Gastrocnemius medialis (tissue), 4 donors: ENCODE results near the gene PIWIL4. TPM values are rescaled to one million over a fixed set of nuclear protein-coding genes. Genes with fewer than 3 reads are reported as not detected.

Experiments
- ATAC-seq, 2 donors: fragments of 150-250 bp; one replicate each; pipeline ENCODE4 v1.9.1; 2016
- DNase-seq, 2 donors: peaks; one replicate each; pipeline ENCODE4 v3.0.0-alpha.2; 2019
- H3K27ac ChIP-seq, 4 donors: fragments of 200-600 bp; sonication (generic); 1 replicate in 1 of 4; 2 replicates in 3 of 4; pipeline ENCODE4 v1.5.1; 2016 to 2018; ENCODE audit warnings: mild to moderate bottlenecking in 2 of 4, moderate library complexity in 1 of 4
- H3K27me3 ChIP-seq, 3 donors: fragments of 200-600 bp; sonication (generic) in 2 of 3; 1 replicate in 1 of 3; 2 replicates in 2 of 3; pipeline versions ENCODE4 v1.5.1 to v1.6.0; 2016 to 2019; ENCODE audit warnings: mild to moderate bottlenecking in 1 of 3, moderate library complexity in 1 of 3
- H3K36me3 ChIP-seq, 2 donors: fragments of 200-600 bp; sonication (generic) in 1 of 2; one replicate each; pipeline ENCODE4 v1.5.1; 2017 to 2018
- H3K4me1 ChIP-seq, 2 donors: fragments of 200-600 bp; sonication (generic) in 1 of 2; one replicate each; pipeline ENCODE4 v1.5.1; 2016 to 2017; ENCODE audit warnings: mild to moderate bottlenecking in 2 of 2
- H3K4me3 ChIP-seq, 4 donors: fragments of 200-600 bp; sonication (generic) in 3 of 4; 1 replicate in 1 of 4; 2 replicates in 3 of 4; pipeline ENCODE4 v1.5.1; 2016 to 2019; ENCODE audit warnings: mild to moderate bottlenecking in 2 of 4
- H3K9me3 ChIP-seq, 3 donors: fragments of 200-600 bp; sonication (generic) in 2 of 3; 1 replicate in 1 of 3; 2 replicates in 2 of 3; pipeline ENCODE4 v1.5.1; 2016 to 2019
- POLR2A ChIP-seq, 2 donors: fragments of 450-650 bp; IDR thresholded peaks; one replicate each; pipeline ENCODE4 v1.6.1; 2017; ENCODE audit warnings: antibody characterized with exemption in 2 of 2, mild to moderate bottlenecking in 2 of 2, moderate library complexity in 2 of 2
- in situ Hi-C, 4 donors: fragments of 200-750 bp; cut with MboI; loops; one replicate each; pipeline versions ENCODE4 v1.15.0 to v1.8.0; 2017; ENCODE audit warnings: low sequenced_read_pairs in 4 of 4
- intact Hi-C: fragments of 100-400 bp; cut with DNase I; formaldehyde crosslinking; loops from one replicate; pipeline ENCODE4 v1.15.1; 2023; ENCODE audit warnings: low total_unique reads
- total RNA-seq, 4 donors: library from RNA; depleted of rRNA; stranded (reverse); fragments of >200 nt; gene quantifications; one replicate each; pipeline versions ENCODE4 v1.1.0 to v1.2.3, GENCODE V29; 2016
- TF ChIP-seq, protein P1 (sequence below), 5 experiments: fragments of 450-650 bp in 3 of 5; fragments of 200-600 bp in 2 of 5; sonication (generic) in 2 of 5; IDR thresholded peaks in 4 of 5; conservative IDR thresholded peaks in 1 of 5; 1 replicate in 4 of 5; 2 replicates in 1 of 5; pipeline ENCODE4 v1.5.1; 2016 to 2019; ENCODE audit warnings: antibody characterized with exemption in 5 of 5, mild to moderate bottlenecking in 3 of 5, moderate library complexity in 3 of 5

Gene PIWIL4
- total RNA-seq, 4 donors from 2014 or later, result 0.70 to 2.1 (median 1.3) TPM

GRCh38 chr11:94648789-94649188 is 81.6 kb downstream of the PIWIL4 start:
- DNase-seq (no peak), ATAC-seq (no peak)
- Histone ChIP-seq H3K4me1 (peaks cover 12 to 14% of the 10 kb centered on the region in 2 donors), H3K9me3 (no peaks in the 10 kb centered on the region), H3K27ac (no peak overlapping the region), H3K36me3 (no peaks in the 10 kb centered on the region), H3K4me3 (no peak overlapping the region), H3K27me3 (no peaks in the 10 kb centered on the region)
- intact Hi-C loops (no loop called here), in situ Hi-C loops (no loop called here)
- TF ChIP-seq POLR2A (IDR thresholded peaks at IDR 0.05), result no peak
- TF ChIP-seq, protein P1, sequence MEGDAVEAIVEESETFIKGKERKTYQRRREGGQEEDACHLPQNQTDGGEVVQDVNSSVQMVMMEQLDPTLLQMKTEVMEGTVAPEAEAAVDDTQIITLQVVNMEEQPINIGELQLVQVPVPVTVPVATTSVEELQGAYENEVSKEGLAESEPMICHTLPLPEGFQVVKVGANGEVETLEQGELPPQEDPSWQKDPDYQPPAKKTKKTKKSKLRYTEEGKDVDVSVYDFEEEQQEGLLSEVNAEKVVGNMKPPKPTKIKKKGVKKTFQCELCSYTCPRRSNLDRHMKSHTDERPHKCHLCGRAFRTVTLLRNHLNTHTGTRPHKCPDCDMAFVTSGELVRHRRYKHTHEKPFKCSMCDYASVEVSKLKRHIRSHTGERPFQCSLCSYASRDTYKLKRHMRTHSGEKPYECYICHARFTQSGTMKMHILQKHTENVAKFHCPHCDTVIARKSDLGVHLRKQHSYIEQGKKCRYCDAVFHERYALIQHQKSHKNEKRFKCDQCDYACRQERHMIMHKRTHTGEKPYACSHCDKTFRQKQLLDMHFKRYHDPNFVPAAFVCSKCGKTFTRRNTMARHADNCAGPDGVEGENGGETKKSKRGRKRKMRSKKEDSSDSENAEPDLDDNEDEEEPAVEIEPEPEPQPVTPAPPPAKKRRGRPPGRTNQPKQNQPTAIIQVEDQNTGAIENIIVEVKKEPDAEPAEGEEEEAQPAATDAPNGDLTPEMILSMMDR (IDR thresholded peaks at IDR 0.05 in 4 of 5, conservative IDR thresholded peaks at IDR 0.05 in 1 of 5), result no peak

DNA sequence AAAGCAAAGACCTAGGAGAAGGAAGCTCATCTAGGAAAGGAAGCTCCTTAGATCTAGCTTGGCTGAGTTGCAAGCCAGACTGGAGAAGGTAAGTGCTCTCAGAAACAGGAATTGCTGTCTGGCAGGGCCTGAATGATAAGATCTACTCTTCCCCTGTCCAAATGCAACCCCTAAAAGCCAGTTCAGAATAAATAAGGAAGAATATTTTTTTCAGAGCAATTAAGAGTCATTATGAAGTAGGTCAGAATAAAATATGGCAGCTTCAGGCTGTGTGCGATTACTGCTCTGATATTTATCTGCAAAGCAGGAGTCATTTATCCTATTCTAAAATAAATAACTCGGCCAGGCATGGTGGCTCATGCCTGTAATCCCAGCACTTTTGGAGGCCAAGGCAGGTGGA is 82.1 kb downstream of the PIWIL4 start:
- Histone ChIP-seq H3K4me1 (peaks cover 12 to 14% of the 10 kb centered on the region in 2 donors), H3K36me3 (no peaks in the 10 kb centered on the region), H3K9me3 (no peaks in the 10 kb centered on the region), H3K4me3 (no peak overlapping the region), H3K27ac (no peak overlapping the region), H3K27me3 (no peaks in the 10 kb centered on the region)
- DNase-seq (no peak), ATAC-seq (no peak)
- intact Hi-C loops (no loop called here), in situ Hi-C loops (no loop called here)
- TF ChIP-seq POLR2A (IDR thresholded peaks at IDR 0.05), result no peak
- TF ChIP-seq, protein P1 (IDR thresholded peaks at IDR 0.05 in 4 of 5, conservative IDR thresholded peaks at IDR 0.05 in 1 of 5), result no peak

DNA sequence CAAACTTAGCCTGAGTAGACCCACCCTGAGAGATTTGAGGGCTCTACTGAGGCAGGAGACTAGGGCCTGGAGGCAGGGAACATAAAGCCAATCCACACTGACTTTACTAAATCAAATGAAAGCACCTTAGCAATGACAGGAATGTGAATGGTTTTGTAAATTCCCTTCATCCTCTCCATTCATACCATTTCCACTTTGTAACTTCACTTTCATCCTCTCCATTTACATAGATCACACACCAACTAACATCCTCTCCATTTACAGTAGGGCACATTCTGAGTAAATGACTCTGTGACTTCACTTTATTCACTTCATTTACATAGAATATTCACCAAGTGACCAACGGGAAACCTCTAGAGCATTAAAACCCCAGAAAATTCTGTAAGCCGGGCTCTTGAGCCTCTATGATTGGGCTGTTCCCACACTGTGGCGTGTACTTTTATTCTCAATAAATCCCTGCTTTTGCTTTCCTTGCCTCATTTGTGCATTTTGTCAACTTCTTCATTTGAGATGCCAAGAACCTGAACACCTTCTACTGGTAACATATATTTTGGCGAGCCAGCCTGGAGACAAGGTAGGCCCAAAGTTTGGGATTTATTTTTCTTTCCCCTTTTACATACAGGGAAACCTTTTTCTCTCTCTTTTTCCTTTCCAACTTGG is 82.9 kb downstream of the PIWIL4 start:
- intact Hi-C loops (no loop called here), in situ Hi-C loops (no loop called here)
- TF ChIP-seq, protein P1 (IDR thresholded peaks at IDR 0.05 in 4 of 5, conservative IDR thresholded peaks at IDR 0.05 in 1 of 5), result no peak
- TF ChIP-seq POLR2A (IDR thresholded peaks at IDR 0.05), result no peak

DNA sequence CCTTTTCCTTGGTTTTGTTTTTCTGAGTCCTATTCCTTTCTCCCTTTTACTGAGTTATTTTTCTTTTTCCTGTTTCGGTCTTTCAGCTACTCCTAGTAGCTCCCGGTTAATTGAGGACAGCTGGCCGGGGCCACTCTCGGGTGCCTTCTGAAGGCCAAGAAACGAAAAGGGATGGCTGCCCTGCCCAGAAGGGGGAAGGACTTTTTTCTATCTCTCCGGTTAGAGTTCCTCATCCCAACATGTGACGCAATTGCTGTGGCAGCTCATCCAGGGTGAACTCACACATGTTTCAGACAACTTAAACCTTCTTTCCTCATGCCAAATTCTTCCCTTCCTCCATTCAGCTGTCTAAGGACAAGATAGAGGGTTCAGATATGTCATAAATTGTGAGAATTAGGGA is 83.6 kb downstream of the PIWIL4 start:
- H3K36me3 ChIP-seq, result no peaks in the 10 kb centered on the region
- intact Hi-C loops, result no loop called here
- no peaks in the 10 kb centered on the region for H3K9me3 ChIP-seq
- H3K27me3 ChIP-seq, result no peaks in the 10 kb centered on the region
- no peak for TF ChIP-seq POLR2A (IDR thresholded peaks at IDR 0.05)
- TF ChIP-seq, protein P1 (IDR thresholded peaks at IDR 0.05 in 4 of 5, conservative IDR thresholded peaks at IDR 0.05 in 1 of 5), result no peak
- ATAC-seq, result peak; percentile 79 to 86
- H3K27ac ChIP-seq, result peak overlapping the region in 3 of 4 donors; percentile 6 to 56 (median 27)
- H3K4me3 ChIP-seq, result no peak overlapping the region
- peaks cover 12 to 14% of the 10 kb centered on the region in 2 donors for H3K4me1 ChIP-seq
- in situ Hi-C loops, result no loop called here
- DNase-seq, result peak; percentile 43 to 54

More for the DNA sequence above, 82.9 kb downstream of the PIWIL4 start:
- Histone ChIP-seq H3K4me1 (peaks cover 12 to 14% of the 10 kb centered on the region in 2 donors), H3K27ac (peak overlapping the region in 2 of 4 donors; percentile 27 to 56), H3K36me3 (no peaks in the 10 kb centered on the region), H3K27me3 (no peaks in the 10 kb centered on the region), H3K9me3 (no peaks in the 10 kb centered on the region), H3K4me3 (no peak overlapping the region)
- ATAC-seq (no peak), DNase-seq (no peak)
